HepG2 (cell line): ENCODE results near the gene PMPCB. TPM values are rescaled to one million over a fixed set of nuclear protein-coding genes. Genes with fewer than 3 reads are reported as not detected.
A peak's percentile ranks its signal among the peaks of the same experiment; 100 is the strongest.

Experiments used
- CC2D1A ChIP-seq: sonication (generic); formaldehyde crosslinking; IDR thresholded peaks from 2 replicates; pipeline ENCODE4 v1.8.1; 2023; ENCODE audit warnings: mild to moderate bottlenecking, missing genetic modification reagents
- FLYWCH1 ChIP-seq: sonication (generic); formaldehyde crosslinking; IDR thresholded peaks from 2 replicates; pipeline ENCODE4 v1.8.1; 2023; ENCODE audit warnings: mild to moderate bottlenecking, missing genetic modification reagents
- HMGA1 ChIP-seq: sonication (generic); formaldehyde crosslinking; conservative IDR thresholded peaks from 2 replicates; pipeline ENCODE4 v1.4.0; 2020; ENCODE audit warnings: missing genetic modification reagents
- HOXA5 ChIP-seq: sonication (generic); formaldehyde crosslinking; IDR thresholded peaks from 2 replicates; pipeline ENCODE4 v1.4.0; 2020; ENCODE audit warnings: missing genetic modification reagents
- NCOR1 ChIP-seq: fragments of 200-600 bp; sonication (generic); IDR thresholded peaks from 2 replicates; pipeline ENCODE4 v1.7.0; 2017; ENCODE audit warnings: antibody characterized with exemption, low read length, borderline replicate concordance
- RARG ChIP-seq: sonication (generic); formaldehyde crosslinking; IDR thresholded peaks from 2 replicates; pipeline ENCODE4 v1.4.0; 2020; ENCODE audit warnings: low read depth, mild to moderate bottlenecking, missing genetic modification reagents
- RFX5 ChIP-seq: IDR thresholded peaks from 2 replicates; pipeline ENCODE4 v1.6.1; 2011; ENCODE audit warnings: low read depth, low read length, improper control_type of control experiment
- SOX13 ChIP-seq, 3 experiments: fragments of 450-650 bp in 1 of 3; sonication (generic) in 1 of 3; formaldehyde crosslinking in 1 of 3; IDR thresholded peaks in 2 of 3; conservative IDR thresholded peaks in 1 of 3; 2 replicates each; pipeline versions ENCODE4 v1.5.0 to v1.6.1; 2016 to 2020; ENCODE audit warnings: antibody characterized with exemption in 1 of 3, mild to moderate bottlenecking in 1 of 3, missing compliant biosample characterization in 1 of 3, missing genetic modification reagents in 1 of 3, moderate library complexity in 1 of 3
- SOX5 ChIP-seq: IDR thresholded peaks from 2 replicates; pipeline ENCODE4 v1.6.1; 2016; ENCODE audit warnings: borderline replicate concordance
- U2AF2 ChIP-seq: fragments of 200-400 bp; formaldehyde crosslinking; IDR thresholded peaks from 2 replicates; pipeline ENCODE4 v1.6.1; 2017; ENCODE audit warnings: low read depth, mild to moderate bottlenecking, low read length
- ZFP36L2 ChIP-seq: sonication (generic); formaldehyde crosslinking; IDR thresholded peaks from 2 replicates; pipeline ENCODE4 v1.4.0; 2020; ENCODE audit warnings: missing genetic modification reagents
- ZNF326 ChIP-seq: sonication (generic); formaldehyde crosslinking; IDR thresholded peaks from 2 replicates; pipeline ENCODE4 v1.4.0; 2020; ENCODE audit warnings: missing genetic modification reagents, borderline replicate concordance
- ZNF530 ChIP-seq: sonication (generic); formaldehyde crosslinking; IDR thresholded peaks from 2 replicates; pipeline ENCODE4 v1.5.0; 2020; ENCODE audit warnings: low read depth, mild to moderate bottlenecking, missing genetic modification reagents
- ZNF572 ChIP-seq: sonication (generic); formaldehyde crosslinking; IDR thresholded peaks from 2 replicates; pipeline ENCODE4 v1.5.1; 2020; ENCODE audit warnings: mild to moderate bottlenecking, missing genetic modification reagents
- ZNF703 ChIP-seq: sonication (generic); formaldehyde crosslinking; IDR thresholded peaks from 2 replicates; pipeline ENCODE4 v1.5.1; 2020; ENCODE audit warnings: missing genetic modification reagents, mild to moderate bottlenecking, moderate library complexity, borderline replicate concordance
- ZNF800 ChIP-seq: sonication (generic); formaldehyde crosslinking; IDR thresholded peaks from 2 replicates; pipeline ENCODE4 v1.4.0; 2020; ENCODE audit warnings: missing genetic modification reagents
- ZNF841 ChIP-seq: sonication (generic); formaldehyde crosslinking; IDR thresholded peaks from 2 replicates; pipeline ENCODE4 v1.8.1; 2023; ENCODE audit warnings: missing genetic modification reagents, borderline replicate concordance
- polyA plus RNA-seq, 8 experiments: library from polyadenylated mRNA; depleted of rRNA in 3 of 8; stranded (reverse) in 7 of 8; unstranded in 1 of 8; fragments of >200 nt; fragmentation: Illumina TruSeq in 4 of 8; extraction: Trizol in 4 of 8; gene quantifications; 2 replicates each; pipeline versions ENCODE4 v1.2.1 to v1.2.3, GENCODE V29; 2011 to 2016; ENCODE audit warnings: low read depth in 4 of 8, missing spikeins in 1 of 8, mixed read lengths in 1 of 8; ENCODE audit not compliant: insufficient read depth in 1 of 8
- total RNA-seq, 5 experiments: library from RNA; depleted of rRNA; stranded (reverse); fragments of >200 nt; fragmentation: Illumina TruSeq; extraction: Trizol; gene quantifications; 2 replicates each; pipeline ENCODE4 v1.2.3, GENCODE V29; 2016; ENCODE audit warnings: low read depth in 1 of 5
- TF ChIP-seq, protein P1 (sequence below): conservative IDR thresholded peaks from 2 replicates; pipeline ENCODE4 v1.6.1; 2018; ENCODE audit warnings: missing genetic modification reagents
- TF ChIP-seq, protein P2 (sequence below): sonication (generic); formaldehyde crosslinking; IDR thresholded peaks from 2 replicates; pipeline ENCODE4 v1.4.0; 2020; ENCODE audit warnings: mild to moderate bottlenecking, low read depth, missing genetic modification reagents
- TF ChIP-seq, protein P3 (sequence below): IDR thresholded peaks from 2 replicates; pipeline ENCODE4 v1.4.0; 2020; ENCODE audit warnings: mild to moderate bottlenecking, missing genetic modification reagents
- TF ChIP-seq, protein P4 (sequence below): sonication (generic); formaldehyde crosslinking; IDR thresholded peaks from 2 replicates; pipeline ENCODE4 v1.5.0; 2020; ENCODE audit warnings: mild to moderate bottlenecking, low read depth, missing genetic modification reagents, borderline replicate concordance

The PMPCB gene
- total and polyA plus RNA-seq, 2 of the 13 experiments (the other 11 are each of a cell fraction or from before 2014, with no cell fraction given) = 80.8 to 124 TPM

DNA sequence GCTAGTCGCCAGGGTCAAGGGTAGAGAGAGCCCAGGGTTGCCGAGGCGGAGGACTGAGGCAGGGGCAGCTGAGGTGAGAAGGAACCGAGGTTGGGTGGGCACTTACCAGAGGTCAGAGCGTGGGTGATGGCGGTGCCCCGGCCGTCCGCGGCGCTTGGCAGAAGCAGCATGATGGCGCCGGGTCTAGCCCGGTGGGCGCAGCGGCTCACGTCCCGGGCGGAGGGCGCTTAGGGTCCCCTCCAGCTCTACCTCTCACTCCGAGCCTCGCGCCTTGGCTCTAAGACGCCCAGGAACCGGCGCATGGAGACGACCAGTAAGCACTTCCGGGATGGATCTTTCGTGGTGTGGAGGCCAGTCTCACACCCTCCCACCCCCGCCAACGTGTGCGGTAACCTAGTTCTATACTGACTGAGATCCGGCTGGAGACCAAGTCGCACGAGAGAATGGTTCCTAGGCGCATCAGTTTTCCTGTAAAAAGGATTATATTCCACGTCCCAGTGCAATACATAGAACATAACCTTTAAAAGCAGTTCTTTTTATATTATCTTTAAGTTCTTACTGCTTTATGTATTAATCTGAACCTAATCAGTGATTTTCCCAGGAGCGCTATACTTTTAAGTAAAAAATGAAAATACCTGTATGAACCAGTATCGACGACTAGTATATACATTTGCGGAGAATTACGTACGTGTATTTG lies 47.4 kb downstream of the PMPCB start, which contains the start of gene DNAJC2 (continued):
- TF ChIP-seq, protein P1, sequence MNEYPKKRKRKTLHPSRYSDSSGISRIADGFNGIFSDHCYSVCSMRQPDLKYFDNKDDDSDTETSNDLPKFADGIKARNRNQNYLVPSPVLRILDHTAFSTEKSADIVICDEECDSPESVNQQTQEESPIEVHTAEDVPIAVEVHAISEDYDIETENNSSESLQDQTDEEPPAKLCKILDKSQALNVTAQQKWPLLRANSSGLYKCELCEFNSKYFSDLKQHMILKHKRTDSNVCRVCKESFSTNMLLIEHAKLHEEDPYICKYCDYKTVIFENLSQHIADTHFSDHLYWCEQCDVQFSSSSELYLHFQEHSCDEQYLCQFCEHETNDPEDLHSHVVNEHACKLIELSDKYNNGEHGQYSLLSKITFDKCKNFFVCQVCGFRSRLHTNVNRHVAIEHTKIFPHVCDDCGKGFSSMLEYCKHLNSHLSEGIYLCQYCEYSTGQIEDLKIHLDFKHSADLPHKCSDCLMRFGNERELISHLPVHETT (CRISPR knock-in tag) = peak; percentile 44; the same call in 1 of the 2 replicates
- TF ChIP-seq, protein P2, sequence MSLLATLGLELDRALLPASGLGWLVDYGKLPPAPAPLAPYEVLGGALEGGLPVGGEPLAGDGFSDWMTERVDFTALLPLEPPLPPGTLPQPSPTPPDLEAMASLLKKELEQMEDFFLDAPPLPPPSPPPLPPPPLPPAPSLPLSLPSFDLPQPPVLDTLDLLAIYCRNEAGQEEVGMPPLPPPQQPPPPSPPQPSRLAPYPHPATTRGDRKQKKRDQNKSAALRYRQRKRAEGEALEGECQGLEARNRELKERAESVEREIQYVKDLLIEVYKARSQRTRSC (CRISPR knock-in tag) = 0 out of 2 replicates have a peak, but pooled peaks have one; percentile 55
- TF ChIP-seq HOXA5 = peak; percentile 89; the same call in 1 of the 2 replicates
- no peak for TF ChIP-seq SOX13 (IDR thresholded peaks at IDR 0.05)
- TF ChIP-seq SOX13 (CRISPR knock-in tag; conservative IDR thresholded peaks at IDR 0.05 in 1 of 2, IDR thresholded peaks at IDR 0.05 in 1 of 2) = peak in 1 of 2 experiments; percentile 45; a peak in 1 of 4 replicates
- peak; percentile 54; the same call in 1 of the 2 replicates for TF ChIP-seq SOX5 (CRISPR knock-in tag)
- TF ChIP-seq RFX5 = no peak
- TF ChIP-seq ZNF800 (CRISPR knock-in tag) = peak; percentile 82
- no peak for TF ChIP-seq ZNF530
- TF ChIP-seq FLYWCH1 (CRISPR knock-in tag) = 0 out of 2 replicates have a peak, but pooled peaks have one; percentile 26
- TF ChIP-seq RARG (CRISPR knock-in tag) = no peak
- no peak for TF ChIP-seq HMGA1
- no peak for TF ChIP-seq ZNF841 (CRISPR knock-in tag)
- no peak for TF ChIP-seq ZNF572 (CRISPR knock-in tag)
- TF ChIP-seq, protein P3, sequence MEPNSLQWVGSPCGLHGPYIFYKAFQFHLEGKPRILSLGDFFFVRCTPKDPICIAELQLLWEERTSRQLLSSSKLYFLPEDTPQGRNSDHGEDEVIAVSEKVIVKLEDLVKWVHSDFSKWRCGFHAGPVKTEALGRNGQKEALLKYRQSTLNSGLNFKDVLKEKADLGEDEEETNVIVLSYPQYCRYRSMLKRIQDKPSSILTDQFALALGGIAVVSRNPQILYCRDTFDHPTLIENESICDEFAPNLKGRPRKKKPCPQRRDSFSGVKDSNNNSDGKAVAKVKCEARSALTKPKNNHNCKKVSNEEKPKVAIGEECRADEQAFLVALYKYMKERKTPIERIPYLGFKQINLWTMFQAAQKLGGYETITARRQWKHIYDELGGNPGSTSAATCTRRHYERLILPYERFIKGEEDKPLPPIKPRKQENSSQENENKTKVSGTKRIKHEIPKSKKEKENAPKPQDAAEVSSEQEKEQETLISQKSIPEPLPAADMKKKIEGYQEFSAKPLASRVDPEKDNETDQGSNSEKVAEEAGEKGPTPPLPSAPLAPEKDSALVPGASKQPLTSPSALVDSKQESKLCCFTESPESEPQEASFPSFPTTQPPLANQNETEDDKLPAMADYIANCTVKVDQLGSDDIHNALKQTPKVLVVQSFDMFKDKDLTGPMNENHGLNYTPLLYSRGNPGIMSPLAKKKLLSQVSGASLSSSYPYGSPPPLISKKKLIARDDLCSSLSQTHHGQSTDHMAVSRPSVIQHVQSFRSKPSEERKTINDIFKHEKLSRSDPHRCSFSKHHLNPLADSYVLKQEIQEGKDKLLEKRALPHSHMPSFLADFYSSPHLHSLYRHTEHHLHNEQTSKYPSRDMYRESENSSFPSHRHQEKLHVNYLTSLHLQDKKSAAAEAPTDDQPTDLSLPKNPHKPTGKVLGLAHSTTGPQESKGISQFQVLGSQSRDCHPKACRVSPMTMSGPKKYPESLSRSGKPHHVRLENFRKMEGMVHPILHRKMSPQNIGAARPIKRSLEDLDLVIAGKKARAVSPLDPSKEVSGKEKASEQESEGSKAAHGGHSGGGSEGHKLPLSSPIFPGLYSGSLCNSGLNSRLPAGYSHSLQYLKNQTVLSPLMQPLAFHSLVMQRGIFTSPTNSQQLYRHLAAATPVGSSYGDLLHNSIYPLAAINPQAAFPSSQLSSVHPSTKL (CRISPR knock-in tag) = peak; percentile 83
- no peak for TF ChIP-seq ZNF326
- no peak for TF ChIP-seq ZNF703 (CRISPR knock-in tag)
- TF ChIP-seq, protein P4, sequence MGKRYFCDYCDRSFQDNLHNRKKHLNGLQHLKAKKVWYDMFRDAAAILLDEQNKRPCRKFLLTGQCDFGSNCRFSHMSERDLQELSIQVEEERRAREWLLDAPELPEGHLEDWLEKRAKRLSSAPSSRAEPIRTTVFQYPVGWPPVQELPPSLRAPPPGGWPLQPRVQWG = no peak
- no peak for TF ChIP-seq U2AF2
- no peak; the same call in 1 of the 2 replicates for TF ChIP-seq NCOR1
- no peak for TF ChIP-seq CC2D1A
- TF ChIP-seq ZFP36L2 = no peak
